GM12878 (cell line): Measurements from ENCODE around the gene TDRD5. TPM values are rescaled to one million over a fixed set of nuclear protein-coding genes. Genes with fewer than 3 reads are reported as not detected.

Experiments used
- ATAC-seq: fragments of 200-7000 bp; cut with Tn5 transposase; 3 replicates; pipeline ENCODE4 v1.9.1; 2020; ENCODE audit warnings: mild to moderate bottlenecking, moderate library complexity
- BruUV-seq: library from RNA; stranded (reverse); fragments of 400-500 nt; replicated peaks from 2 replicates; lab custom pipeline; 2021; lab: Mats Ljungman, UMichigan
- CTCF ChIA-PET: fragments of 300-600 bp; sonication (Branson Sonifier 250); formaldehyde crosslinking; extraction: SDS; loops from one replicate; lab custom pipeline; 2021; ENCODE audit warnings: inconsistent platforms; lab: Yijun Ruan, JAX
- POLR2A ChIA-PET: fragments of 350-600 bp; formaldehyde crosslinking; extraction: SDS; loops from one replicate; lab custom pipeline; 2021; ENCODE audit warnings: inconsistent platforms; lab: Charles Lee
- RAD21 ChIA-PET: fragments of 300-600 bp; sonication (Branson Sonifier 250); formaldehyde crosslinking; loops from one replicate; lab custom pipeline; 2023; ENCODE audit warnings: antibody characterized with exemption; ENCODE audit not compliant: unreplicated experiment; lab: Charles Lee
- SMC1A ChIA-PET: fragments of 300-600 bp; sonication (Branson Sonifier 250); formaldehyde crosslinking; loops from one replicate; lab custom pipeline; 2023; ENCODE audit not compliant: unreplicated experiment, uncharacterized antibody; lab: Charles Lee
- DNase-seq: peaks from one replicate; pipeline ENCODE4 v3.0.0-alpha.2; 2011; ENCODE audit warnings: low read depth, low spot score
- FAIRE-seq: peaks from 3 replicates; lab custom pipeline; 2011; peaks lifted over from hg19 to GRCh38; lab: Jason Lieb, UNC
- H2AFZ ChIP-seq: 2 replicates; pipeline ENCODE4 v1.6.0; 2011; ENCODE audit warnings: low read depth, low read length, control low read depth; ENCODE audit not compliant: control insufficient read depth
- H3K27ac ChIP-seq: 2 replicates; pipeline ENCODE4 v1.5.1; 2011; ENCODE audit warnings: control low read depth; ENCODE audit not compliant: control insufficient read depth, insufficient read depth
- H3K27me3 ChIP-seq, 2 experiments: replicated peaks in 1 of 2; 2 replicates each; pipeline versions ENCODE4 v1.6.0 to v1.6.1; 2011; ENCODE audit warnings: low read length in 1 of 2; ENCODE audit not compliant: control insufficient read depth in 2 of 2, insufficient read depth in 2 of 2
- H3K36me3 ChIP-seq, 2 experiments: 2 replicates each; pipeline ENCODE4 v1.5.1; 2011; ENCODE audit warnings: low read length in 1 of 2; ENCODE audit not compliant: control insufficient read depth in 2 of 2, insufficient read depth in 2 of 2
- H3K4me1 ChIP-seq: 2 replicates; pipeline ENCODE4 v1.6.1; 2011; ENCODE audit warnings: mild to moderate bottlenecking, low read length, moderate library complexity, mixed read lengths; ENCODE audit not compliant: control insufficient read depth, insufficient read depth
- H3K4me2 ChIP-seq: 2 replicates; pipeline ENCODE4 v1.6.0; 2011; ENCODE audit warnings: control low read depth; ENCODE audit not compliant: control insufficient read depth, insufficient read depth
- H3K4me3 ChIP-seq: fragments of 200-600 bp; sonication (generic); 2 replicates; pipeline ENCODE4 v1.5.1; 2016
- H3K79me2 ChIP-seq: 2 replicates; pipeline ENCODE4 v1.6.0; 2011; ENCODE audit warnings: low read length; ENCODE audit not compliant: control insufficient read depth, insufficient read depth
- H3K9ac ChIP-seq: 2 replicates; pipeline ENCODE4 v1.8.0; 2011; ENCODE audit warnings: low read length, control low read depth, mixed read lengths; ENCODE audit not compliant: control insufficient read depth, insufficient read depth
- H3K9me3 ChIP-seq: replicated peaks from 3 replicates; pipeline ENCODE4 v1.5.1; 2011; ENCODE audit warnings: mild to moderate bottlenecking, low read length; ENCODE audit not compliant: control insufficient read depth, insufficient read depth
- H4K20me1 ChIP-seq: 2 replicates; pipeline ENCODE4 v1.6.0; 2011; ENCODE audit not compliant: control insufficient read depth, insufficient read depth
- BHLHE40 ChIP-seq, 2 experiments: fragments of 450-650 bp in 1 of 2; IDR thresholded peaks; 2 replicates each; pipeline ENCODE4 v1.6.1; 2011 to 2017; ENCODE audit warnings: low read depth in 2 of 2, borderline replicate concordance in 1 of 2, improper control_type of control experiment in 1 of 2, low read length in 1 of 2, mild to moderate bottlenecking in 1 of 2
- CEBPB ChIP-seq, 2 experiments: fragments of 150-350 bp in 1 of 2; IDR thresholded peaks; 2 replicates each; pipeline ENCODE4 v1.6.1; 2012 to 2014; ENCODE audit warnings: low read depth in 2 of 2, low read length in 2 of 2, borderline replicate concordance in 1 of 2, inconsistent platforms in 1 of 2
- CHD1 ChIP-seq: IDR thresholded peaks from 2 replicates; pipeline ENCODE4 v1.6.1; 2012; ENCODE audit warnings: low read depth, low read length, improper control_type of control experiment
- ESRRA ChIP-seq: IDR thresholded peaks from 2 replicates; pipeline ENCODE4 v1.6.1; 2012; ENCODE audit warnings: mild to moderate bottlenecking, low read length, improper control_type of control experiment
- EZH2 ChIP-seq: IDR thresholded peaks from 2 replicates; pipeline ENCODE4 v1.6.1; 2012; ENCODE audit warnings: low read depth, mild to moderate bottlenecking, control low read depth, inconsistent platforms, low read length, borderline replicate concordance; ENCODE audit not compliant: control insufficient read depth
- IKZF1 ChIP-seq: fragments of 450-650 bp; conservative IDR thresholded peaks from 2 replicates; pipeline ENCODE4 v1.6.1; 2017; ENCODE audit warnings: antibody characterized with exemption, mild to moderate bottlenecking
- RUNX3 ChIP-seq: IDR thresholded peaks from 2 replicates; pipeline ENCODE4 v1.6.1; 2012; ENCODE audit warnings: low read length, inconsistent platforms
- SUPT20H ChIP-seq: IDR thresholded peaks from 2 replicates; pipeline ENCODE4 v1.6.1; 2011; ENCODE audit warnings: low read depth, mild to moderate bottlenecking, low read length, moderate library complexity, borderline replicate concordance; ENCODE audit not compliant: control insufficient read depth
- ZNF622 ChIP-seq: fragments of 450-650 bp; IDR thresholded peaks from 2 replicates; pipeline ENCODE4 v1.6.1; 2017; ENCODE audit warnings: mild to moderate bottlenecking, inconsistent platforms
- WGBS: methylation state at CpG from one replicate; pipeline ENCODE4 v1.1.6; 2016; ENCODE audit warnings: low lambda C conversion rate; ENCODE audit not compliant: insufficient replicate concordance, insufficient coverage; ENCODE audit errors: missing lambda C conversion rate; 5-methylcytosine and 5-hydroxymethylcytosine counted together
- in situ Hi-C: fragments of 300-500 bp; cut with MboI; formaldehyde crosslinking; loops from 9 replicates; pipeline ENCODE4 v1.14.3; 2018; ENCODE audit warnings: mixed read lengths
- intact Hi-C: fragments of 100-400 bp; cut with micrococcal nuclease; formaldehyde crosslinking; loops from one replicate; pipeline ENCODE4 v1.14.2; 2022; ENCODE audit not compliant: unreplicated experiment
- polyA plus RNA-seq, 11 experiments: library from polyadenylated mRNA; depleted of rRNA in 4 of 11; unstranded in 6 of 11; stranded (reverse) in 5 of 11; fragments of >200 nt; fragmentation: Nextera tagmentation in 4 of 11; fragmentation: Illumina TruSeq in 1 of 11; extraction: Ambion mirVana in 4 of 11; extraction: Trizol in 1 of 11; gene quantifications; 1 replicate in 1 of 11; 2 replicates in 10 of 11; pipeline versions ENCODE4 v1.2.1 to v1.2.3, GENCODE V29; 2011 to 2016; ENCODE audit warnings: inconsistent platforms in 2 of 11, missing spikeins in 2 of 11, low read depth in 1 of 11
- total RNA-seq, 4 experiments: library from RNA; depleted of rRNA in 3 of 4; stranded (reverse); fragments of >200 nt in 3 of 4; fragmentation: Illumina TruSeq in 1 of 4; extraction: Trizol in 1 of 4; gene quantifications; 2 replicates each; pipeline versions ENCODE4 v1.2.1 to v1.2.3, GENCODE V29; 2013 to 2021

TDRD5 gene
- total and polyA plus RNA-seq, 10 of the 15 experiments (the other 5 are each of a cell fraction or from before 2014, with no cell fraction given): 0.01 TPM; not detected in 9

GRCh38 chr1:179707406-179707805 lies 115.8 kb downstream of the TDRD5 start:
- intact Hi-C loops: loop anchor here (2.0 kb wide), 1 partner anchor 471 kb away; no protein-coding TSS in a partner anchor
- Histone ChIP-seq H4K20me1 (no peaks in the 10 kb centered on the region), H3K9ac (no peak overlapping the region), H3K36me3 (no peaks in the 10 kb centered on the region), H2AFZ (no peak overlapping the region), H3K9me3 (no peaks in the 10 kb centered on the region), H3K4me2 (no peak overlapping the region), H3K27me3 (no peaks in the 10 kb centered on the region), H3K27ac (no peak overlapping the region), H3K4me3 (no peak overlapping the region), H3K4me1 (no peaks in the 10 kb centered on the region), H3K79me2 (no peaks in the 10 kb centered on the region)
- ATAC-seq (no peak), FAIRE-seq (no peak), DNase-seq (no peak)
- in situ Hi-C loops: loop anchor here (5.0 kb wide), 1 partner anchor 470 kb away; no protein-coding TSS in a partner anchor
- TF ChIP-seq RUNX3 (peak; percentile 43), ZNF622 (no peak)
- ChIA-PET SMC1A (interaction anchor here (1.3 to 10.2 kb wide), 5 partner anchors 13 to 244 kb away, joined by 3 to 295 read pairs (median 3); no protein-coding TSS in a partner anchor), POLR2A (no interaction called here), CTCF (interaction anchor here (0.9 to 18.4 kb wide), 6 partner anchors 11 to 106 kb away, joined by 3 to 938 read pairs (median 8); no protein-coding TSS in a partner anchor), RAD21 (interaction anchor here (1.1 to 12.6 kb wide), 4 partner anchors 18 to 473 kb away, joined by 3 to 474 read pairs (median 20); no protein-coding TSS in a partner anchor)
- 0% methylated on average over 2 of the region's 2 CpGs for WGBS
- BruUV-seq: no TSS peak

GRCh38 chr1:179708434-179709195 lies 117.0 kb downstream of the TDRD5 start:
- no peak for FAIRE-seq
- Histone ChIP-seq H3K36me3 (no peaks in the 10 kb centered on the region), H3K27me3 (no peaks in the 10 kb centered on the region)
- no peak for TF ChIP-seq IKZF1
- TF ChIP-seq CHD1: no peak
- no peak for TF ChIP-seq EZH2
- TF ChIP-seq BHLHE40 (IDR thresholded peaks at IDR 0.05; ENCODE audit: borderline replicate concordance in 1 of 2, low read depth in 2 of 2, low read length in 1 of 2): no peak
- no peak for TF ChIP-seq SUPT20H
- TF ChIP-seq ESRRA: no peak
- TF ChIP-seq CEBPB (IDR thresholded peaks at IDR 0.05; ENCODE audit: borderline replicate concordance in 1 of 2, low read depth in 2 of 2, low read length in 2 of 2): no peak
- TF ChIP-seq, all 136 proteins: peak for 0
- POLR2A ChIA-PET: no interaction called here
- H3K27ac ChIP-seq: no peak overlapping the region
- no peaks in the 10 kb centered on the region for H3K9me3 ChIP-seq
- RAD21 ChIA-PET: interaction anchor here (0.5 to 12.6 kb wide), 3 partner anchors 84 to 102 kb away, joined by 3 to 474 read pairs (median 3); no protein-coding TSS in a partner anchor
- SMC1A ChIA-PET: interaction anchor here (1.3 to 3.7 kb wide), 4 partner anchors 15 to 105 kb away, joined by 4 to 62 read pairs (median 28); no protein-coding TSS in a partner anchor
- H3K4me1 ChIP-seq: no peaks in the 10 kb centered on the region
- H3K9ac ChIP-seq: no peak overlapping the region
- ATAC-seq: no peak
- no peak overlapping the region for H3K4me3 ChIP-seq
- no peaks in the 10 kb centered on the region for H4K20me1 ChIP-seq
- BruUV-seq: no TSS peak
- H2AFZ ChIP-seq: no peak overlapping the region
- no peak for DNase-seq
- H3K79me2 ChIP-seq: no peaks in the 10 kb centered on the region
- WGBS: 30% methylated on average over 6 of the region's 6 CpGs
- H3K4me2 ChIP-seq: no peak overlapping the region
- in situ Hi-C loops (loop anchor here (5.0 kb wide), 1 partner anchor 469 kb away; no protein-coding TSS in a partner anchor), intact Hi-C loops (loop anchor here (1.0 kb wide), 1 partner anchor 40 kb away; no protein-coding TSS in a partner anchor)
- CTCF ChIA-PET: interaction anchor here (0.6 to 18.4 kb wide), 7 partner anchors 64 to 475 kb away, joined by 3 to 938 read pairs (median 4); no protein-coding TSS in a partner anchor
